RPMI8226 (cell line): ENCODE results near the gene BAIAP2.
A peak's percentile ranks its signal among the peaks of the same experiment; 100 is the strongest.
"Not testable (repeated sequence)": the region's sequence is repeated elsewhere in the genome, so short reads cannot be mapped to it uniquely, and the experiment has no call there.

Experiments used
- DNase-seq: peaks from one replicate; pipeline ENCODE4 v3.0.0-alpha.2; 2015

The BAIAP2 gene

DNA sequence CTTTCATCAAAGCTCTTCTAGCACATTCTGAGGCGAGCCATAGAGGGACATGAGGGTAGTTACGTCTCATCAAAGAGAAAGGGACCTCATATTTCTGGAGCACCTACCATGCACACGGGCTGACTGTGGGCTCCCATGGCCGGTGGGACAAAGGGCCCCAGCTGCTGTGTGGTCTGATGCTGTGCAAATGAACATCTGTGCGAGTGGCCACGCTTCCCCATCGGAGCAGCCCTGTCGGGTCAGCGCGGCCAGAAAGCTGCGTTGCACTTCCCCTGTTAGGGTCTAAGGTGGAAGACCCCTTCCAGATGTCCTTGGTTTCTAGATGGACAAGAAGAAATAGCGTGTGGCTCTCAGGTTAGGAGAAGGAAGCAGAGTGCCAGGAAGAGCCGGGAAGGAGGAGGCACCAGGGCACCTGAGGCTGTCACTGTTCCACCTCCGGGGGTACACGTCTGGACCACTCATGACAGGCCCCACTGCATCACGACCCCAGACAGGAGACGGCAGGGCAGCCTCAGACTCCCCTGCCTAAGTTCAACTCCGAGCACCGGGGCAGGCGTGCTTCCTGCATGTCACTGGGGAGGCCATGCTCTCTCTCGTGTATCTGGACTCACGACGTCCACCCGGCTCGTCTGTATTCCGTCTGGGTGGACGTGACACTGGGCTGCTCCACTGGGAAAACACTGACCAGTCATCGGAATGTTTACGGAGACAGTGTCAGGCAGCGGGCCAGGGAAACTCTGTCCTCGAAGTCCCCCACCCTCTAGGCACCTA is 8.5 kb upstream of the BAIAP2 start:
- DNase-seq = no peak

- DNase-seq = no peak
These were observed 7.9 kb upstream of the BAIAP2 start for GRCh38 chr17:81027038-81027437.

DNA sequence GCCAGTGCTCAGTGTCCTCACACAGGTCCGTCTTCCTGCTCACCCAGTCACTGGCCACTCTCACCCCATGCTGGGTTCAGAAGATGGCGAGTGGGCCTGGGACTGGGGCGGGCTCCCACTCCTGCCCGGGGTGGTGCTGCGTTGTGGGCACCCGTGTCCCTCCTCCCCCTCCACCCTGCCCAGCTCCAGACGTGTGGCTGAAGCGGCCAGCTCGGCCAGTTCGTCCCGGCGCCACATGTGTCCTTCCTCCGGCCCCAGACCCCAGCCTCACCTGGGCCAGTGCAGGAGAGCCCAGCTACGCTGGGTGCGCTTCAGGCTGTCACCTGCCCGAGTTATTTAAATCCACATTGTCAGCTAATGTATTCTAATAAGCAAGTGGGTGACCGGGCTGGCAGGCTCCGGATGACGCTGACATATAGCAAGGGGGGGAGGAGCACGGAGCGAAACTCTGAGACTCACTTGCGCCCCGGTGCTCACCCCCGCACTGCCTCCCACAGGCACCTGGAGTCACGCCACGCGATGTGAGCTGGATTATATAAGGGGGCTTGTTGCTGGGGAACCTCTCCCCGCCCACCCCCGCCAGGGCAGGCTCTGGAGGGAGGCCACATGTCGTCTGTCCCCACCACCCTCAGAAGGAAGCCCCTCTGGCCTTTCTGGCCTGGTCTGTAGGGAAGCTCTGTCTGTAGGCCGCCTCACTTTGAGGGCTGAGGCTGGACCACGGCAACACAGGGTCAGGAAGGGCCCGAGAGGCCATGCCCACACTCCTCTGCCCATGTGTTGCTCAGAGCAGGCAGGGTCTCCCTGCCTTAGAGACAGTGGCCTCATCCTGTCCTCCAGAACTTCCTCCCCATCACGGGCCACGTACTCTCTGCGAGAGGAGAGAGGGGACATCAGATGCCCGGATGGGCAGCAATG is 7.1 kb upstream of the BAIAP2 start:
- DNase-seq = peak; percentile 68

- no peak for DNase-seq
These were observed 6.5 kb upstream of the BAIAP2 start for GRCh38 chr17:81028506-81028858.

- no peak for DNase-seq
These were observed 5.1 kb upstream of the BAIAP2 start for GRCh38 chr17:81029859-81030258.

DNA sequence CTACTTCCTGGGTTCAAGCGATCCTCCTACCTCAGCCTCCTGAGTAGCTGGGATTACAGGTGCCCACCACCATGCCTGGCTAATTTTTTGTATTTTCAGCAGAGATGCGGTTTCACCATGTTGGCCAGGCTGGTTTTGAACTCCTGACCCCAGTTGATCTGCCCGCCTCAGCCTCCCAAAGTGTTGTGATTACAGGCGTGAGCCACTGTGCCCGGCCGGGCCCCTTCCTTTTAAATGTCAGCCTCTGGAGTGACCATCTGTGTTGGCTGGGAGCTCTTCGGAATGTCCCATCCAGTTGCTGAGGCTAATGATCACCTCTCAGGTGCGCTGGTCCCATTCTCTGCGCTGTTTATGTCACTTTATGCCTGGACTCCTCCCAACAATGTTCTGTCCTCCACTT is 4.6 kb upstream of the BAIAP2 start:
- not testable (repeated sequence) for DNase-seq

- peak; percentile 77 for DNase-seq
These were observed 4.0 kb upstream of the BAIAP2 start for GRCh38 chr17:81030741-81031565.

GRCh38 chr17:81031566-81032550 is 3.1 kb upstream of the BAIAP2 start:
- DNase-seq = no peak

DNA sequence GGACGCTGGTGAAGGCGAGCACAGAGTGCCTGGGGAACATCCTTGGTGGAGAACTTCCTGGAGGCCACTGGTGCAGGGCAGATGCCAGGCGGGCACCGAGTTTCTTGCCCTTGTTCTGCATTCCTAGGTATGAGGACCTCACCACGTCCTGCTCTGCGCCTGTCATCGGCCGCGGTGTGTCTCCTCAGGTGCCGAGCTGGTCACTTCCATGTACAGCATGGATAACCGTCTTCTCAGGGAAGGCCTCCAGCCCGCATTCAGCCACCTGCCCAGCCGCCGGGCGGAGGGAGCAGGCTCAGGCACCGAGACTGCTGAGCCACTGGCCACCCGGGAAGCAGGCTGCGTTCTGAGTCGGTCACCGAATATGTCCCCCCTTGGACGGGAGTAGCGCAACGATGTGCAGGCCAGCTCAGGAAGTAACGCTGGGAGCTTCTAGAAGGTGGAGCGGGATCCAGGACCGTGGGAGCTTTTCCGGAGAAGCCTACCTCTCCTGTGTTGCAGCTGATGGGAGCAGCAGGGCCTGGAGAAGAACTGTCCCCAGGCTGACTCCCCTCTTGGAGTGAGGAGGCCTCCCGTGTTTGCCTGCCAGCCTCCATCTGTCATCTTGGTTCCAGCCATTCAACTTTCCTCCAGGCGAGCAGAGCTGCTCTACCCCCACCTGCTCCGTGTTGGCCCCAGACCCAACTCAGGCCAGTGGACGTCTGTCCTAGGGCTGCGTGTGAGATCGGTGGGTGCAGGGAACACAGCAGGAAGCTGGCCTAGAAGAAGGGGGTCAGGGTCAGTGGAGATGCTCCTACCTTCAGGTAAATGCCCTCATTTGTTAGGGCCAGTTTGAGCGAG is 2.1 kb upstream of the BAIAP2 start:
- no peak for DNase-seq

DNA sequence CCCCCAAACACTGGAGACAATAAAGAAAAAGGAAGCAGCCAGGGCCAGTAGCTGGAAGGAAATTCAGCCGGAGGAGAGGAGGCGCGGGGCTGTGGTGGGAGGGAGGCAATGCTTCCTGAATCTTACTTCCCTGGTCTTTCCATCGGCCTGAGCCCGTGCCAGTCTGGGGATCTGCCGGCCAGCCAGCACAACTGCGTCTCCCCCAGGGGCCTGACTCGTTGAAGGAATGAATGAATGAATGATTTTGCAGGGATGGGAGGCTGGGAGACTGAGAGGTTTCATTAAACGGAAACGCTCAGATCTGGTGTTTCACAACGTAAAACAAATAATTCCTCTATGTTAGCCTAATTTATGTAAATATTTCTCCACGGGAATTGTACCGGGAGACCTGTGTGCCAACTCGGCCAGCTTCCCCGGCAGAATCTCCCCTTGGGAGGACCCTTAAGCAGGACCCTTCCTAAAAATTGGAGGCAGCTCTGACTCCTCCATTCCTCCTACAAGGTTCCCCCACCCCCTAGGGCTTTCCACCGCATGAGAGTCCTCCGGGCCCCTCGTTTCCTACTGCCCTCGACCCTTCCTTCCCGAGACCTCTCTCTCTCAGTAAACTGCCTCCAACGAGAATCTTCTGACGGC is 1.3 kb upstream of the BAIAP2 start:
- no peak for DNase-seq

GRCh38 chr17:81034168-81034777 is 678 bp upstream of the BAIAP2 start:
- DNase-seq = no peak

- no peak for DNase-seq
These were observed 708 bp downstream of the BAIAP2 start for GRCh38 chr17:81035521-81036196.

DNA sequence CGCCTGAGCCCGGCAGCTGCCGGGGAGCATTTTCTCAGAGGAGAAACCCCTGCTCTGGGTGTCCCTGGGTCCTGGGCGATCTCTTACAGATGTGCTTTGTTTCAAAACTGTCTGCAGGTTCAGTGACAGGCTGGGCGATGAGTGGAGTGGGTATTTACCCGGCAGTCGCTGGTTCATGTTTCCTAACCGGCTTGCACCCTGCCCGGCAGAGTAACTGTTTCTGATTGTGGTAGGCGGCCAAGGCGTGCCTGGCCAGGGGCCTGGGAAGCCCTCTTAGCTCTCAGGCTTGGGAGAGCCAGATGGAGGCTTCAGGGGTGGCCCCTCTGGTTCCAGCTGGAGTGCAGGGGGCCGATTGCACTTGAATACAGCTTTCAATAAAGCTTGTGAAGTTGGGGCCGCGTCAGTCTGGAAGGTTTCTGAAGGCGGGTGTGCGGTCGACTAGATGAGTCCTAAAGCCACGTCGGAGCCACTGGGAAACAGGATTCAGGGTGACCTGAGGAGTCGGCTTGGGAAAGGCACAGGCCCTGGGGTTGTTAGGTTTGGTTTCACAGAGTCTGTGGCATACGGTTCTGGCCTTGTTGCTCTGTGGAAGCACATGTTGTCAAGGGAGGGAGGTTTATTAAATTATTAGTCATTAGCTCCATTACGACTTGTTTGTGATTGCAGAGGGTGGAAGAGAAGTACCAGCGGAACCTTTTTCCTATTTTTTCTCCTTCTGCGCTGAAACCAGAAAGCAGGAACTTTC is 1.4 kb downstream of the BAIAP2 start:
- no peak for DNase-seq

GRCh38 chr17:81037026-81037797 is 2.3 kb downstream of the BAIAP2 start:
- DNase-seq = no peak

- DNase-seq = no peak
These were observed 3.1 kb downstream of the BAIAP2 start for GRCh38 chr17:81037798-81038733.

- DNase-seq = no peak
These were observed 4.1 kb downstream of the BAIAP2 start for GRCh38 chr17:81039096-81039495.
